Central memory CD4-positive, alpha-beta T cell (primary cell): Measurements from ENCODE around the gene ROBO1.

Source experiments
- DNase-seq: peaks from one replicate; pipeline ENCODE4 v3.0.0; 2022

ROBO1 gene

GRCh38 chr3:79148786-79149185, 619.0 kb downstream of the ROBO1 start:
- DNase-seq: no peak

GRCh38 chr3:79146024-79146423, 621.8 kb downstream of the ROBO1 start:
- DNase-seq: no peak

- no peak for DNase-seq
Measured at GRCh38 chr3:79140708-79141107, 627.1 kb downstream of the ROBO1 start.

- no peak for DNase-seq
Measured at GRCh38 chr3:79139395-79140068, 628.3 kb downstream of the ROBO1 start.

GRCh38 chr3:79125313-79125984, 642.3 kb downstream of the ROBO1 start:
- DNase-seq: no peak

- no peak for DNase-seq
Measured at GRCh38 chr3:79115458-79115857, 652.3 kb downstream of the ROBO1 start.

- DNase-seq: no peak
Measured at GRCh38 chr3:79113876-79114275, 653.9 kb downstream of the ROBO1 start.

- no peak for DNase-seq
Measured at GRCh38 chr3:79111375-79112052, 656.3 kb downstream of the ROBO1 start.

GRCh38 chr3:79109754-79110153, 658.0 kb downstream of the ROBO1 start:
- DNase-seq: no peak

GRCh38 chr3:79103307-79103706, 664.5 kb downstream of the ROBO1 start:
- no peak for DNase-seq

GRCh38 chr3:79097964-79098660, 669.7 kb downstream of the ROBO1 start:
- DNase-seq: no peak

- no peak for DNase-seq
Measured at GRCh38 chr3:79094654-79095053, 673.1 kb downstream of the ROBO1 start.

GRCh38 chr3:79086514-79086913, 681.3 kb downstream of the ROBO1 start:
- no peak for DNase-seq

- DNase-seq: no peak
Measured at GRCh38 chr3:79085171-79085570, 682.6 kb downstream of the ROBO1 start.

GRCh38 chr3:79081335-79081734, 686.5 kb downstream of the ROBO1 start:
- no peak for DNase-seq

GRCh38 chr3:79074558-79074957, 693.2 kb downstream of the ROBO1 start:
- no peak for DNase-seq

GRCh38 chr3:79067734-79068133, 700.1 kb downstream of the ROBO1 start:
- no peak for DNase-seq

- no peak for DNase-seq
Measured at GRCh38 chr3:79066481-79066880, 701.3 kb downstream of the ROBO1 start.

- no peak for DNase-seq
Measured at GRCh38 chr3:79063624-79064023, 704.2 kb downstream of the ROBO1 start.

- no peak for DNase-seq
Measured at GRCh38 chr3:79057756-79058155, 710.0 kb downstream of the ROBO1 start.

- no peak for DNase-seq
Measured at GRCh38 chr3:79056498-79056897, 711.3 kb downstream of the ROBO1 start.

- DNase-seq: no peak
Measured at GRCh38 chr3:79052054-79052681, 715.6 kb downstream of the ROBO1 start.

- no peak for DNase-seq
Measured at GRCh38 chr3:79047581-79047980, 720.2 kb downstream of the ROBO1 start.
